Ishikawa (cell line): Measurements from ENCODE around the gene AASS.

Source experiments
- CEBPB ChIP-seq: IDR thresholded peaks from 2 replicates; pipeline ENCODE4 v1.6.1; 2012
- CREB1 ChIP-seq: IDR thresholded peaks from 2 replicates; pipeline ENCODE4 v1.6.1; 2012; ENCODE audit warnings: low read depth
- EGR1 ChIP-seq: IDR thresholded peaks from 2 replicates; pipeline ENCODE4 v1.6.1; 2012
- EP300 ChIP-seq: IDR thresholded peaks from 2 replicates; pipeline ENCODE4 v1.6.1; 2012; ENCODE audit warnings: borderline replicate concordance
- FOXM1 ChIP-seq: IDR thresholded peaks from 2 replicates; pipeline ENCODE4 v1.6.1; 2012; ENCODE audit warnings: low read depth, borderline replicate concordance
- MAX ChIP-seq: IDR thresholded peaks from 2 replicates; pipeline ENCODE4 v1.6.1; 2012
- NFIC ChIP-seq: IDR thresholded peaks from 2 replicates; pipeline ENCODE4 v1.6.1; 2012
- RAD21 ChIP-seq: IDR thresholded peaks from 2 replicates; pipeline ENCODE4 v1.6.1; 2012; ENCODE audit warnings: low read depth
- REST ChIP-seq: IDR thresholded peaks from 2 replicates; pipeline ENCODE4 v1.6.1; 2012; ENCODE audit warnings: low read depth, mild to moderate bottlenecking
- TAF1 ChIP-seq: IDR thresholded peaks from 2 replicates; pipeline ENCODE4 v1.6.1; 2012; ENCODE audit warnings: low read depth, mild to moderate bottlenecking
- TCF12 ChIP-seq: IDR thresholded peaks from 2 replicates; pipeline ENCODE4 v1.6.1; 2012; ENCODE audit warnings: low read depth
- TEAD4 ChIP-seq: IDR thresholded peaks from 2 replicates; pipeline ENCODE4 v1.6.1; 2012
- USF1 ChIP-seq: IDR thresholded peaks from 2 replicates; pipeline ENCODE4 v1.6.1; 2012
- YY1 ChIP-seq: IDR thresholded peaks from 2 replicates; pipeline ENCODE4 v1.6.1; 2012; ENCODE audit warnings: low read depth
- ZBTB7A ChIP-seq: IDR thresholded peaks from 2 replicates; pipeline ENCODE4 v1.6.1; 2012; ENCODE audit warnings: low read depth

Gene AASS

GRCh38 chr7:122073635-122074034, 70.4 kb downstream of the AASS start:
- TF ChIP-seq RAD21 = no peak
- TF ChIP-seq MAX = no peak
- no peak for TF ChIP-seq TCF12
- TF ChIP-seq TEAD4 = no peak
- TF ChIP-seq EGR1 = no peak
- TF ChIP-seq CREB1 = no peak
- TF ChIP-seq REST = no peak
- no peak for TF ChIP-seq CEBPB
- TF ChIP-seq YY1 = no peak
- no peak for TF ChIP-seq NFIC
- TF ChIP-seq TAF1 = no peak
- TF ChIP-seq ZBTB7A = no peak

GRCh38 chr7:122072924-122073599, 71.0 kb downstream of the AASS start:
- no peak for TF ChIP-seq EP300
- TF ChIP-seq NFIC = no peak
- no peak for TF ChIP-seq USF1
- no peak for TF ChIP-seq FOXM1

- TF ChIP-seq FOXM1 (no peak), EP300 (no peak), MAX (no peak), REST (no peak), USF1 (no peak), YY1 (no peak), TAF1 (no peak), TCF12 (no peak), RAD21 (no peak), NFIC (no peak), CEBPB (no peak)
Measured at GRCh38 chr7:122072272-122072671, 71.8 kb downstream of the AASS start.

GRCh38 chr7:122070834-122071233, 73.2 kb downstream of the AASS start:
- TF ChIP-seq CEBPB (no peak), MAX (no peak), EP300 (no peak), YY1 (no peak), FOXM1 (no peak), CREB1 (no peak), TEAD4 (no peak), ZBTB7A (no peak), EGR1 (no peak), TAF1 (no peak)

GRCh38 chr7:122070062-122070461, 74.0 kb downstream of the AASS start:
- TF ChIP-seq YY1 = no peak
- TF ChIP-seq EGR1 = no peak
- TF ChIP-seq CEBPB = no peak
- no peak for TF ChIP-seq NFIC
- TF ChIP-seq TAF1 = no peak
- no peak for TF ChIP-seq TCF12
- no peak for TF ChIP-seq REST
- no peak for TF ChIP-seq TEAD4
- no peak for TF ChIP-seq FOXM1
- TF ChIP-seq USF1 = no peak
- no peak for TF ChIP-seq ZBTB7A
- no peak for TF ChIP-seq EP300
- TF ChIP-seq RAD21 = no peak
- no peak for TF ChIP-seq CREB1
- TF ChIP-seq MAX = no peak
